GM21528 (cell line): ENCODE results near the gene RXRB.

Experiments
- ATAC-seq: cut with Tn5 transposase; IDR thresholded peaks from one replicate; pipeline ENCODE4 v1.9.1; 2021; ENCODE audit warnings: mild to moderate bottlenecking, moderate library complexity; ENCODE audit not compliant: unreplicated experiment, low FRiP score

RXRB gene

GRCh38 chr6:33212857-33213165 is 12.3 kb upstream of the RXRB start:
- no peak for ATAC-seq

- ATAC-seq = no peak
Measured at GRCh38 chr6:33211666-33212422, 11.4 kb upstream of the RXRB start.

GRCh38 chr6:33211136-33211535 is 10.7 kb upstream of the RXRB start:
- ATAC-seq = no peak

- no peak for ATAC-seq
Measured at GRCh38 chr6:33209856-33210255, 9.4 kb upstream of the RXRB start.

GRCh38 chr6:33208091-33208967 is 7.9 kb upstream of the RXRB start, which contains the start of gene RING1:
RING1 (plus strand) TSS chr6:33208500; CDS start chr6:33208823, 323 bp downstream.
- peak; percentile 50 for ATAC-seq

- ATAC-seq = no peak
Measured at GRCh38 chr6:33207552-33208090, 7.2 kb upstream of the RXRB start.

- no peak for ATAC-seq
Measured at GRCh38 chr6:33206864-33207551, 6.5 kb upstream of the RXRB start.

GRCh38 chr6:33206027-33206863 is 5.8 kb upstream of the RXRB start:
- no peak for ATAC-seq

- no peak for ATAC-seq
Measured at GRCh38 chr6:33205191-33206026, 4.9 kb upstream of the RXRB start.

GRCh38 chr6:33204415-33205190 is 4.1 kb upstream of the RXRB start, which contains the start of gene HSD17B8:
HSD17B8 (plus strand) TSS chr6:33204655; CDS start chr6:33204669, 14 bp downstream.
- no peak for ATAC-seq

- no peak for ATAC-seq
Measured at GRCh38 chr6:33204165-33204414, 3.6 kb upstream of the RXRB start.

GRCh38 chr6:33203443-33204164 is 3.1 kb upstream of the RXRB start:
- no peak for ATAC-seq

- ATAC-seq = no peak
Measured at GRCh38 chr6:33202799-33203198, 2.3 kb upstream of the RXRB start.

GRCh38 chr6:33201935-33202334 is 1.5 kb upstream of the RXRB start:
- no peak for ATAC-seq

GRCh38 chr6:33201147-33201545 is 681 bp upstream of the RXRB start:
- no peak for ATAC-seq

- peak; percentile 26 for ATAC-seq
Measured at GRCh38 chr6:33199687-33200218, 712 bp downstream of the RXRB start.

- ATAC-seq = no peak
Measured at GRCh38 chr6:33198853-33199436, 1.5 kb downstream of the RXRB start.
